Naive thymus-derived CD4-positive, alpha-beta T cell (primary cell): ENCODE measurements around the gene SLC16A12. TPM values are rescaled to one million over a fixed set of nuclear protein-coding genes. Genes with fewer than 3 reads are reported as not detected.

Experiments used
- ATAC-seq: fragments of 150-1000 bp; cut with Tn5 transposase; 2 replicates; pipeline ENCODE4 v1.10.0; 2021; ENCODE audit warnings: mild to moderate bottlenecking, moderate library complexity
- CTCF ChIA-PET: fragments of 350-600 bp; sonication (Branson Sonifier 250); formaldehyde crosslinking; loops from one replicate; lab custom pipeline; 2021; ENCODE audit warnings: antibody characterized with exemption; lab: Charles Lee
- POLR2A ChIA-PET: fragments of 350-600 bp; sonication (Branson Sonifier 250); formaldehyde crosslinking; loops from one replicate; lab custom pipeline; 2021; ENCODE audit warnings: antibody characterized with exemption, inconsistent platforms; lab: Charles Lee
- DNase-seq, 9 donors: peaks; one replicate each; pipeline versions ENCODE4 v3.0.0 to v3.0.0-alpha.2; 2020 to 2022; ENCODE audit warnings: mixed read lengths in 1 of 9
- H3K27ac ChIP-seq: one replicate; pipeline ENCODE4 v1.7.0; 2013; ENCODE audit warnings: mild to moderate bottlenecking, low read depth, low read length, moderate library complexity
- H3K27me3 ChIP-seq, 2 donors: one replicate each; pipeline ENCODE4 v1.7.0; 2013; ENCODE audit warnings: low read length in 2 of 2, mild to moderate bottlenecking in 2 of 2, moderate library complexity in 2 of 2; ENCODE audit not compliant: control insufficient read depth in 2 of 2, insufficient read depth in 2 of 2
- H3K36me3 ChIP-seq, 3 experiments: 1 replicate in 2 of 3; 2 replicates in 1 of 3; pipeline ENCODE4 v1.7.0; 2013; ENCODE audit warnings: low read length in 3 of 3, mild to moderate bottlenecking in 3 of 3, moderate library complexity in 1 of 3; ENCODE audit not compliant: insufficient read depth in 3 of 3, control insufficient read depth in 2 of 3
- H3K4me1 ChIP-seq, 2 donors: one replicate each; pipeline ENCODE4 v1.7.0; 2013; ENCODE audit warnings: low read length in 2 of 2, mild to moderate bottlenecking in 2 of 2, moderate library complexity in 1 of 2; ENCODE audit not compliant: control insufficient read depth in 2 of 2, insufficient read depth in 2 of 2
- H3K4me3 ChIP-seq: 2 replicates; pipeline ENCODE4 v1.7.0; 2013; ENCODE audit warnings: mild to moderate bottlenecking, low read length
- H3K9me3 ChIP-seq, 3 experiments: 1 replicate in 2 of 3; 2 replicates in 1 of 3; pipeline ENCODE4 v1.7.0; 2013; ENCODE audit warnings: low read length in 3 of 3; ENCODE audit not compliant: control insufficient read depth in 2 of 3
- H3K27ac Mint-ChIP-seq, 9 donors: one replicate each; pipeline ENCODE4 v1.8.0; 2020 to 2022; ENCODE audit warnings: mixed read lengths in 9 of 9, mild to moderate bottlenecking in 8 of 9, moderate library complexity in 5 of 9, inconsistent platforms in 2 of 9
- H3K27me3 Mint-ChIP-seq, 5 donors: one replicate each; pipeline ENCODE4 v1.8.0; 2021 to 2022; ENCODE audit warnings: mixed read lengths in 5 of 5, mild to moderate bottlenecking in 1 of 5
- H3K36me3 Mint-ChIP-seq, 5 donors: one replicate each; pipeline ENCODE4 v1.8.0; 2020 to 2022; ENCODE audit warnings: mixed read lengths in 5 of 5, mild to moderate bottlenecking in 3 of 5, inconsistent platforms in 1 of 5
- H3K4me1 Mint-ChIP-seq, 7 donors: one replicate each; pipeline ENCODE4 v1.8.0; 2020 to 2022; ENCODE audit warnings: mixed read lengths in 7 of 7, mild to moderate bottlenecking in 3 of 7, inconsistent platforms in 1 of 7
- H3K4me3 Mint-ChIP-seq, 10 donors: one replicate each; pipeline ENCODE4 v1.8.0; 2020 to 2022; ENCODE audit warnings: mild to moderate bottlenecking in 10 of 10, mixed read lengths in 10 of 10, moderate library complexity in 6 of 10, inconsistent platforms in 2 of 10
- H3K9me3 Mint-ChIP-seq, 11 donors: one replicate each; pipeline ENCODE4 v1.8.0; 2020 to 2022; ENCODE audit warnings: mixed read lengths in 11 of 11, mild to moderate bottlenecking in 4 of 11, inconsistent platforms in 1 of 11, moderate library complexity in 1 of 11
- intact Hi-C, 2 donors: fragments of 100-400 bp; cut with micrococcal nuclease; formaldehyde crosslinking; loops; one replicate each; pipeline ENCODE4 v1.15.1; 2023
- polyA plus RNA-seq, 2 donors: library from polyadenylated mRNA; unstranded; fragments of 300-500 nt; fragmentation: Illumina TruSeq; gene quantifications; one replicate each; pipeline ENCODE4 v1.2.3, GENCODE V29; 2021
- total RNA-seq, 6 experiments: library from RNA in 5 of 6; stranded (reverse) in 5 of 6; gene quantifications; 1 replicate in 5 of 6; 2 replicates in 1 of 6; pipeline ENCODE4 v1.2.3 and lab custom pipeline; 2021 to 2026

Gene SLC16A12
- total and polyA plus RNA-seq, 7 experiments from 2014 or later = not detected

DNA sequence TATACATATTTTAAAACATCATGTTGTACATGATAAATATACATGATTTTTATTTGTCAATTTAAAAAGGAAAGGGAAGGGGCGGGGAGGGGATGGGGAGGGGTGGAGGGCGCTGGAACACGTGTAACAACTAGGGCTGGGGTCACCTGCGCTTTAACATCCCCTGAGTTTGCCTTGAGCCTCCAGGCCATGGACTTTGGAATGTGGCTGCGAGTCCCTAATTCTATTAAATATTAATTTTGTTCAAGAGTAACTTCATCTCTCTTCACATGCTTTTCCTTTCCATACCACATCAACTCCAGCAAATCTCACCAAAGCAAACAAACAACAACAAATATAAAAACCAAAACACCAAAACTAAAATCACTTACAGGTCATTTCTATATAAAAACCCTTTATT is 110.4 kb downstream of the SLC16A12 start:
- H3K4me1 ChIP-seq = no peaks in the 10 kb centered on the region
- H3K4me3 Mint-ChIP-seq = no peak overlapping the region
- H3K27ac Mint-ChIP-seq = no peak overlapping the region
- CTCF ChIA-PET = no interaction called here
- H3K27ac ChIP-seq = no peak overlapping the region
- H3K36me3 ChIP-seq = no peaks in the 10 kb centered on the region
- no peaks in the 10 kb centered on the region for H3K9me3 Mint-ChIP-seq
- peaks cover 1 to 22% (median 14%) of the 10 kb centered on the region in 7 donors for H3K4me1 Mint-ChIP-seq
- intact Hi-C loops = loop anchor here in 1 of 2 donors (5.0 kb wide), 2 partner anchors 1362 to 1447 kb away; partner anchors contain the start of gene RPP30
- POLR2A ChIA-PET = no interaction called here
- peaks cover 0 to 17% (median 10%) of the 10 kb centered on the region in 5 donors for H3K36me3 Mint-ChIP-seq
- no peak overlapping the region for H3K4me3 ChIP-seq
- H3K27me3 ChIP-seq = no peaks in the 10 kb centered on the region
- no peak for DNase-seq
- no peaks in the 10 kb centered on the region for H3K9me3 ChIP-seq
- H3K27me3 Mint-ChIP-seq = peaks cover 0 to 11% (median 4%) of the 10 kb centered on the region in 5 donors
- ATAC-seq = no peak

DNA sequence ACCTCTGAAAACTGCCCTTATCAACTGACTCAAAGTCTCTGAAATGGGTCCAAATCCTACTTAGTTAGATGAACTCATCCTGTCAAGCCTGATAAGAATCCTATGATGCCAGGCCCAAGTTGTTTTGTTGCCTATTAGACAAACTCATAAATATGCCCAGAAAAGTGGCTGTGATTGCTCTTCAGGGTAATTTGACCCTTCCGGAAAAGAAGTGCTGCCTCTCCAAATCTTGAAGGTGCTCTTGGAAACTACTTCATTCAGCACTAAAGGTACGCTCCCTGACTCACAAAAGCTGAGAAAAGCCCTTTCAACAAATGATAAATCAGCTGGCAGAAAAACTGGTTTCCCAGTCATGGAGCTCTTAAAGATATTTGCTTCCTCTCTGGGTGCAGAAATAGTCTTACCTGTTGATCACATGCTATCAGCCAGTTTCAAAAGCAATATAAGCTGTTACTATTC is 114.3 kb downstream of the SLC16A12 start:
- H3K4me3 Mint-ChIP-seq = peak overlapping the region in 1 of 10 donors; percentile 2
- H3K4me1 Mint-ChIP-seq = peaks cover 12 to 55% (median 44%) of the 10 kb centered on the region in 7 donors

DNA sequence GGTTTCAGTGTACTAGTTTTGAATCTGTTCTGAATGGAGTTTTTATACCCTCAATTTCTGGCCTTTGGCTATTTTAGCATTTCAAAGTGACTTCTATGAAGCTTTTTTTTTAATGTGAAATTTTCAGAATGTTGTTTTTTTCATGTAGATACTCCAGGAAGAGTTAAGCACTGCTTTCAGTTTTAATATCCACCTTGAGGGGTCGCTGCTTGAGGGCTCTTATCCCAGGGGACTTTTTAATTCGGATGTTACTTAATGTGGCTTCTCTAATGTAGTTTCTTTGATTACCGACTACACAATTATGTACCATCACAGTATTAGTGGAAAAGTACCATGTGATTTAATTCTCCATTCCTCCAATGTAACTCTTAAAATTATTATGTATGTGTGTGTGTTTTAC is 115.8 kb downstream of the SLC16A12 start:
- no peaks in the 10 kb centered on the region for H3K9me3 Mint-ChIP-seq
- peak overlapping the region in 5 of 9 donors; percentile 20 to 81 (median 56) for H3K27ac Mint-ChIP-seq
- H3K27me3 ChIP-seq = no peaks in the 10 kb centered on the region
- H3K27ac ChIP-seq = peak overlapping the region; percentile 42
- POLR2A ChIA-PET = interaction anchor here (0.6 to 0.8 kb wide), 2 partner anchors 29 to 128 kb away, joined by 3 read pairs; no protein-coding TSS in a partner anchor
- H3K36me3 Mint-ChIP-seq = peaks cover 0 to 44% (median 10%) of the 10 kb centered on the region in 5 donors
- ATAC-seq = peak; percentile 37
- H3K27me3 Mint-ChIP-seq = no peaks in the 10 kb centered on the region
- intact Hi-C loops = loop anchor here (10.0 kb wide), 4 partner anchors 335 to 1805 kb away; partner anchors contain the start of gene PCGF5 (in 1 of the 2)
- peak in 2 of 9 donors; percentile 25 to 36 for DNase-seq
- H3K36me3 ChIP-seq = peaks cover 0 to 4% (median 0%) of the 10 kb centered on the region in 3 experiments
- no peak overlapping the region for H3K4me3 ChIP-seq
- CTCF ChIA-PET = no interaction called here
- no peaks in the 10 kb centered on the region for H3K9me3 ChIP-seq
- H3K4me3 Mint-ChIP-seq = peak overlapping the region in 9 of 10 donors; percentile 11 to 70 (median 51)
- peaks cover 19 to 63% (median 54%) of the 10 kb centered on the region in 7 donors for H3K4me1 Mint-ChIP-seq
- peaks cover 16 to 18% of the 10 kb centered on the region in 2 donors for H3K4me1 ChIP-seq

More for the DNA sequence above, 114.3 kb downstream of the SLC16A12 start:
- Histone ChIP-seq H3K4me3 (no peak overlapping the region), H3K4me1 (peaks cover 12 to 13% of the 10 kb centered on the region in 2 donors), H3K9me3 (no peaks in the 10 kb centered on the region), H3K27ac (no peak overlapping the region), H3K27me3 (no peaks in the 10 kb centered on the region), H3K36me3 (no peaks in the 10 kb centered on the region)
- Mint-ChIP-seq H3K27ac (peak overlapping the region in 5 of 9 donors; percentile 10 to 70 (median 53)), H3K36me3 (peaks cover 0 to 36% (median 10%) of the 10 kb centered on the region in 5 donors), H3K27me3 (no peaks in the 10 kb centered on the region), H3K9me3 (no peaks in the 10 kb centered on the region)
- ATAC-seq = no peak
- intact Hi-C loops = no loop called here
- ChIA-PET POLR2A (interaction anchor here (0.6 to 1.0 kb wide), 2 partner anchors 9 to 598 kb away, joined by 3 to 4 read pairs; no protein-coding TSS in a partner anchor), CTCF (interaction anchor here (0.6 to 0.8 kb wide), 2 partner anchors 11 to 33 kb away, joined by 3 read pairs; no protein-coding TSS in a partner anchor)
- no peak for DNase-seq

DNA sequence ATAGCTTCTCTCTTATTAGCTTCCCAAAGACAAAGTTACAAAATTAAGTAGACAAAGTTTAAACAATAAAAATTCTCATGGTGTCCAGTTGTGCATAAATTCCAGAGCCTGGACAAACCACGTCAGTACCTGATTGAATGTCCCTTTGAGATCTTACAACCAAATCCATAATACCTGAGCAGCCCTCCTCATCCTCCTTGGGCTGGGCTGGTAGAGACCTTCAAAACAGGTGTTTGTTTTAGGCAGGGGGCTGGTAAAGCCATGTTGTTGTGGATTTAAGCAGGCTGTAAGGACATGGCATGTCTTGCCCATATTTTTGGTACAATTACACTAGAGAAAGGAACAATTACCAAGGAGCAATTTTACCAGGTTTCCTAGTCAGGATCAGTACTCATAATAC is 118.9 kb downstream of the SLC16A12 start:
- peak overlapping the region; percentile 90 to 100 (median 96) for H3K4me3 Mint-ChIP-seq
- H3K27ac Mint-ChIP-seq = peak overlapping the region; percentile 92 to 100 (median 97)
- POLR2A ChIA-PET = interaction anchor here (1.1 to 2.9 kb wide), 2 partner anchors 24 to 227 kb away, joined by 3 to 11 read pairs; partner anchors contain the start of gene IFIT1
- intact Hi-C loops = loop anchor here (10.0 kb wide), 4 partner anchors 332 to 1808 kb away; partner anchors contain the start of gene PCGF5 (in 1 of the 2)
- no peak overlapping the region for H3K4me3 ChIP-seq
- no peak for ATAC-seq
- H3K9me3 ChIP-seq = no peaks in the 10 kb centered on the region
- DNase-seq = no peak
- H3K4me1 Mint-ChIP-seq = peaks cover 22 to 84% (median 77%) of the 10 kb centered on the region in 7 donors
- peaks cover 21 to 24% of the 10 kb centered on the region in 2 donors for H3K4me1 ChIP-seq
- no peaks in the 10 kb centered on the region for H3K27me3 ChIP-seq
- CTCF ChIA-PET = no interaction called here
- H3K36me3 ChIP-seq = peaks cover 0 to 4% (median 0%) of the 10 kb centered on the region in 3 experiments
- H3K27ac ChIP-seq = peak overlapping the region; percentile 94
- H3K9me3 Mint-ChIP-seq = peaks cover 0 to 9% (median 2%) of the 10 kb centered on the region in 11 donors
- peaks cover 0 to 47% (median 10%) of the 10 kb centered on the region in 5 donors for H3K36me3 Mint-ChIP-seq
- no peaks in the 10 kb centered on the region for H3K27me3 Mint-ChIP-seq

DNA sequence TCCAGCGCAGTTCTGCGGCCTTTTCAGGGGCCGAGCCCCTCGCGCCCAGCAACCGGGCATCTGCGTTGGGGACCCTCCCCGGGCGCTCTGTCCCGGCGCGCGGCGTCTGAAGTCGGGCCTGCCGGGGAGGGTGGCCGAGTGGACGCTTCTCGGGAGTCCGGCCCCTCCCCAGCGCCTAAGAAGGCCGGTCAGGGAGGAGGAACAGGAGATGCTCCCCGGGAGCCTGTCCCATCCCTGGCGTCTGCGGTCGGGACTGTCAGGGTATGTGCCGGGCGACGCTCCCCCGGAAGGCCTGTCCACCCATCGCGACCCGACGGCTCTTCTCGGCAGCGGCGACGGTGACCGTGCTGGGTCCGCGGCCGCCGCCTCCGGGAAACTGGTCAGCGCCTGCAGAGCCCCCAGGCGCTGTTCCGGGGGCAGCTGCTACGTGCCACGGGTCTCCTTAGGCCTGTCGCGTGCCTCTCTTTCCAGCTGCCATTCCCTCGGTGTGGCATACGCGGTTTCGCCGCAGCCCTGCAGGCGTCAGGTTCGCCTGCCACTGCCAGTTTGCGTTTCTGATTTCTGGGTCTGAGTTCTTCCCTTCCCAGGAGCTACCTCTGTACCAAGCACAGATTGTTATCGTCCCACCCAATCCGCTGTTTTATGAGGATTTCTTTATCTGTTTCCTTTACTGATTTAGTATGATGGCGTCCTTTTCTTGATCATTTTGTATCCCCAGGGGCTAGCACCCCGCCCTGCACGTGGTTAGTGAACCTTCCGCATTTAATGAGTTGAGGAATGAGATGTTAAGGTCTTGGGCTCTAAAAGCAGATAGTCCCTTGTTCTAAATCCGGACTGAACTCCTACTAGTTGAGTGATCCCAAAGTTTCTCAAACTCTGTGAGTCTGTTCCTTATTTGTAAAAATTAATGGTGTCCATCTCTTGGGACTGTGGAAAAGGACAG is 120.2 kb downstream of the SLC16A12 start:
- H3K27me3 Mint-ChIP-seq = no peaks in the 10 kb centered on the region
- H3K27ac Mint-ChIP-seq = peak overlapping the region; percentile 96 to 100 (median 98)
- peak overlapping the region; percentile 90 to 100 (median 96) for H3K4me3 Mint-ChIP-seq
- peaks cover 21 to 24% of the 10 kb centered on the region in 2 donors for H3K4me1 ChIP-seq
- no peaks in the 10 kb centered on the region for H3K9me3 ChIP-seq
- H3K36me3 ChIP-seq = peaks cover 0 to 4% (median 0%) of the 10 kb centered on the region in 3 experiments
- H3K27ac ChIP-seq = peak overlapping the region; percentile 94
- DNase-seq = peak in 7 of 9 donors; percentile 36 to 63 (median 56)
- H3K36me3 Mint-ChIP-seq = peaks cover 0 to 47% (median 6%) of the 10 kb centered on the region in 5 donors
- ATAC-seq = peak; percentile 56
- CTCF ChIA-PET = interaction anchor here (1.2 kb wide), 1 partner anchor 153 kb away, joined by 3 read pairs; no protein-coding TSS in a partner anchor
- peak overlapping the region; percentile 77 for H3K4me3 ChIP-seq
- peaks cover 26 to 80% (median 71%) of the 10 kb centered on the region in 7 donors for H3K4me1 Mint-ChIP-seq
- peaks cover 0 to 9% (median 2%) of the 10 kb centered on the region in 11 donors for H3K9me3 Mint-ChIP-seq
- POLR2A ChIA-PET = interaction anchor here (0.6 to 4.6 kb wide), 12 partner anchors 12 to 1461 kb away, joined by 3 to 61 read pairs (median 6); partner anchors contain the start of genes IFIT1, IFIT2, IFIT3 and LIPA
- H3K27me3 ChIP-seq = no peaks in the 10 kb centered on the region
- intact Hi-C loops = loop anchor here (1.0 to 10.0 kb wide), 22 partner anchors 11 to 1810 kb away; partner anchors contain the start of genes IFIT1 (in 2 of the 2), KIF20B (in 2 of the 2), LIPA (in 2 of the 2) and STAMBPL1 (in 2 of the 2)
